Measurements from ENCODE around the gene CD59. TPM values are rescaled to one million over a fixed set of nuclear protein-coding genes. Genes with fewer than 3 reads are reported as not detected.

The CD59 gene
- total RNA-seq, 2 donors from 2014 or later, result 68.2 to 194 TPM

DNA sequence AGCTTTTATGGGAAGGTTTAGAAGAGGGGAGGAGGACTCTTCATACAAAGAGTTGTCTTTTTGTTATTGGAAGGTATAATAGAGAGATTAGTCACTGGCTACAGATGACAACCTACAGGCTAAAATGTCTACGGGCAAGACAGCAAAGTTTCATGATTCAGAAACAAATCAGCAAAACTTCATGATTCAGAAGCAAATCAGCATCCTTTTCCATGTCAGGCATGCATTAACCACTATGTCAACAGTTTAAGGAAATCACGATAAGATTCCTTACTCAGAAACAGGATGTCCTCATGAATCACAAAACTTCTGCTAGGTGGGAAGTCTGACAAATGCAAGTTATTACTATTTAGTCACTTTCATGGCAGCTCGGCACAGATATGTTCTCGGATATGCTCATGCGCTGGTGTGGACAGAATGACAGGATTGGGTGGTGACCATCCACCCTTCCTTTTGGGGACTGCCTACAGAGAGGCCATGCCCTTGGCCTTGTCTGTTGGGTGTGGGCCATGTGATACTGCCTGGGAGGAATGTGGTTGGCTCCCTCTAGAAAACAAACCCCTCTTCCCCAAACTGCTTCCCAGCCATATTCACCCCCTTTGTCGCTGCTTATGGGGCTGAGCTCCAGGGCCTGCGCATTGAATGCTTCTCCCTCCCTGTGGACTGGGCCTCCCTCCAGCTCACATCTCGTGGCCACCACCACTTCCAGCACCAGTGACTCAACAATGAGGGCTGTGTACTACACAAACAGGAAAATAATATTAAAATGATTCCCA is 45.7 kb downstream of the CD59 start:
- TF ChIP-seq CTCF (IDR thresholded peaks at IDR 0.05) (no peak), POLR2A (IDR thresholded peaks at IDR 0.05) (peak in 2 of 3 donors; percentile 32 to 39)
- peak; percentile 26 for ATAC-seq
- 38 to 58% methylated on average over 8 of the region's 8 CpGs for WGBS, 2 donors
- peak; percentile 37 to 71 (median 50) for DNase-seq
- Histone ChIP-seq H3K27ac (peak overlapping the region; percentile 77 to 88 (median 84)), H3K4me3 (no peak overlapping the region), H3K36me3 (replicated peaks in 1 of 2; ENCODE audit: insufficient read depth in 1 of 2, low read depth in 2 of 2) (no peaks in the 10 kb centered on the region), H3K9me3 (no peaks in the 10 kb centered on the region), H3K4me1 (peaks cover 61% of the 10 kb centered on the region), H3K27me3 (no peaks in the 10 kb centered on the region)
- intact Hi-C loops (cut with DNase I), result no loop called here

DNA sequence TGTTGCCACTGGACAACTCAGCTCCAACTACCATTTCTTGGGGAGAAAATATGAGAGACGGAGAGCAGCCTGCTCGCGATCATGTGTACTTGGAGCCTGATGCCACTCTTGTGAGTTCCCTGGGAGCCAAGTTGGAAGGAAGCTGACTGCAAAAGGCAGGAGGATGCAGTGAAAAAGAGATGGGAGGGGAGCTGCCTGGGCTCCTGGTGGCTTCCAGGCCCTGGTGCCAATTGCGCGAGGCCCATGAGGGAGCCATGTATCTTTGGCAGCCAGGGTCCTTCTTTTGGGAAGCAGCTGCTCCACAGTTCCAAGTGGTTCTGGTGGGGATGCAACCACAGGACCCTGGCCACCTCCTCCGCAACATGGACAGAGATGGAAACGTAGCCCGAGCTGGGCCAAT is 46.7 kb downstream of the CD59 start:
- WGBS, 2 donors, result 94 to 95% methylated on average over 8 of the region's 8 CpGs
- TF ChIP-seq POLR2A (IDR thresholded peaks at IDR 0.05) (no peak), CTCF (IDR thresholded peaks at IDR 0.05) (no peak)
- intact Hi-C loops (cut with DNase I), result loop anchor here (5.0 to 10.0 kb wide), 2 partner anchors 147 to 325 kb away; no protein-coding TSS in a partner anchor

DNA sequence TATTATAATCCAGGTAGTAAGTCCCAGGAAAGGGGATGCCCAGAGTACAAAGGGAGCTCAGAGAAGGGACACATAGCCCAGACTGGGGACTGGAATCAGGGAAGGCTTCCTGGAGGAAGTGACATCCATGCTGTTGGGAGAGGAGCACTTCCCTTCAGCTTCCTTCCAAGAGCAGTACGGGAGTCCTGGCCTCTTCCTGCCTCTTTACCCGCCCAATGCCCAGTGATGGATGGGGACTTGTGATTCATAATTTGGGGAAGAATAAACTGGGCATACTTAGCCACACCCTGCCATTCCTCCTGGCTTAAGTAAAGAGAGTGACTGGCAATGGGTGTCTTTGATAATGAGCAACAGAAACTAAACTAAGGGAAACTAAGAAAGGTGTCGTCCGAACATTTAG is 47.1 kb downstream of the CD59 start:
- no peaks in the 10 kb centered on the region for H3K9me3 ChIP-seq
- DNase-seq (no peak), ATAC-seq (no peak)
- H3K27ac ChIP-seq, result peak overlapping the region in 3 of 4 donors; percentile 82 to 88 (median 87)
- TF ChIP-seq CTCF (IDR thresholded peaks at IDR 0.05), result no peak
- no peak for TF ChIP-seq POLR2A (IDR thresholded peaks at IDR 0.05)
- 75 to 86% methylated on average over 4 of the region's 4 CpGs for WGBS, 2 donors
- H3K27me3 ChIP-seq, result no peaks in the 10 kb centered on the region
- H3K4me3 ChIP-seq, result no peak overlapping the region
- peaks cover 47% of the 10 kb centered on the region for H3K4me1 ChIP-seq
- H3K36me3 ChIP-seq (replicated peaks in 1 of 2; ENCODE audit: insufficient read depth in 1 of 2, low read depth in 2 of 2), result no peaks in the 10 kb centered on the region
- intact Hi-C loops (cut with DNase I), result loop anchor here (5.0 to 10.0 kb wide), 2 partner anchors 147 to 324 kb away; no protein-coding TSS in a partner anchor

More for the DNA sequence above, 46.7 kb downstream of the CD59 start:
- DNase-seq (no peak), ATAC-seq (no peak)
- no peaks in the 10 kb centered on the region for H3K27me3 ChIP-seq
- peaks cover 51% of the 10 kb centered on the region for H3K4me1 ChIP-seq
- peak overlapping the region; percentile 77 to 88 (median 84) for H3K27ac ChIP-seq
- H3K36me3 ChIP-seq (replicated peaks in 1 of 2; ENCODE audit: insufficient read depth in 1 of 2, low read depth in 2 of 2), result no peaks in the 10 kb centered on the region
- no peak overlapping the region for H3K4me3 ChIP-seq
- no peaks in the 10 kb centered on the region for H3K9me3 ChIP-seq

DNA sequence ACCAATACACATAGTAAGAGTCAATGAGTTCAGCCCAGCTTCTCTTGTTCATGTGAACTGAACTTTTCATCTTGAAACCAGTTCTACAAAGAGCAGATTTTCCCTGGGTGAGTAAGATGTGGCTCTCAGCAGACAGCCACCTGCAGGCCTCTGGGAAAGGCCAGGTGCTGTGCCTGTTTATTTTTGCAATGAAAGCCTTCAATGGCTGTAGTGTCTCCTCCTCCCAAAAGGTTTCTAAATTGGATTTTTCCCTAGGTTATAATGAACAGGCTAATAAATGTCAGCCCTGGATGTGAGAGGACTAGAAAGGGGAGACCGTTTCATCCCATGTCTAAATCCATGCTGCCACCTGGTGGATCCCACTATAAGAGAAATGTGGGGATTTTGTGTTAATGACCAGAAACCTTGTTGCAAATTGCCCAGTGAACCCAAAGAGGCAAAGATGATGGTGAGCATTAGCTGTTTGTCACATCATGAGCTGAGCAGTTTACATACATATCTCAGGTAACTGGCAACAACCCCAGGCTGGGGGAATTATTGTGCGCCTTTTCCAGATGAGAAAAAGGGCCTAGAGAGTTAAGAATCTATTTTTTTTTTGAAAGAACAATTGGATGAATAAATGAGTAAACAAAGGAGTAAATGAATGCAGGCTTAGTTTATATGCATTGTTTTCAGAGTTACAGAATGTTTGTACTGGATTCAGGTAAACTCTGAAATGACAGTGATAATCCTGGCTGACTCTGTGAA is 48.3 kb downstream of the CD59 start:
- Histone ChIP-seq H3K4me1 (peaks cover 35% of the 10 kb centered on the region), H3K27ac (no peak overlapping the region), H3K4me3 (no peak overlapping the region), H3K9me3 (no peaks in the 10 kb centered on the region), H3K36me3 (replicated peaks in 1 of 2; ENCODE audit: insufficient read depth in 1 of 2, low read depth in 2 of 2) (no peaks in the 10 kb centered on the region), H3K27me3 (no peaks in the 10 kb centered on the region)
- intact Hi-C loops (cut with DNase I), result loop anchor here (5.0 to 10.0 kb wide), 2 partner anchors 146 to 323 kb away; no protein-coding TSS in a partner anchor
- DNase-seq, result peak; percentile 52 to 64 (median 56)
- no peak for ATAC-seq
- peak; percentile 30 to 71 (median 62) for TF ChIP-seq CTCF (IDR thresholded peaks at IDR 0.05)
- no peak for TF ChIP-seq POLR2A (IDR thresholded peaks at IDR 0.05)
- WGBS, 2 donors, result 57 to 65% methylated on average over 2 of the region's 2 CpGs
